Forelimb muscle (tissue), 1 donor: ENCODE results near the gene SOD1. TPM values are rescaled to one million over a fixed set of nuclear protein-coding genes. Genes with fewer than 3 reads are reported as not detected.

Experiments
- DNase-seq: peaks from one replicate; pipeline ENCODE4 v3.0.0-alpha.2; 2013; ENCODE audit warnings: low read depth
- polyA plus RNA-seq: library from polyadenylated mRNA; unstranded; fragments of 120-200 nt; gene quantifications from one replicate; pipeline ENCODE4 v1.2.1, GENCODE V29; 2013; ENCODE audit not compliant: insufficient read length

SOD1 gene
- polyA plus RNA-seq, 1 donor: 119 TPM

DNA sequence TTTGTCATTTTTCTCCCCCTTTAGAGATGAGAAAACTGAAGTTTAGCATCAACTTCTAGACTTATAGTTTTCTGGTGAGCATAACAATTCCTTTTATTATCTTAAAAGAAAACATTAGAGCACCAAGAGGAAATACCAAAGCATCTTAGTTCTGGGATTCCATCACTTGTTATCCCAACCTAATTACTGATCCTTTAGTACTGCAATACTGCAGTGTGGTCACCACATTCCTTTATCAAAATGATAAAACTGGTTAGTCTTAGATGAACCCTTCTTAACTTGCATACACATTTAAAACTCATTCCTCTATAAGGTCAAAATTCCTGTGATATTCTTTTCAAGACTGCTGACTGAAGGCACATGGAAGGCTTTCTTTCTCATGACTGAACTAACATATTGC, 23.1 kb downstream of the SOD1 start:
- DNase-seq: no peak

DNA sequence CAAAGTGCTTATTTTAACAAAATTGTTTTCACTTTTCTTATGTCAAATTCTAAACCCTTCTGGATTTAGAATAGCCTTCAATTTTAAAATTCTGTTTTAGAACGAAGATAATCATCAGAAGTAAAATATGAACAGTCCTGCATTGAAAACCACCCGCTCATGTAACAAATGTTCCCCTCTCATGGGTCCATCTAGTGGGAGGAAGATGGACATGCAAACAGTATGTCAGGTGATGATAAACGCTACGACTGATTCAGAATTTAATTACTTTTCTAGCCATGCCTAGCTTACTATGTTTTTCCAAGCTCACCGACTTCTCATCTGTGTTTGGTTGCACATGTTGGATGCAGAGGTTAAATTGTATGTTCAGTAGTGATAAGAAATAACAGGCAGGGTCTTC, 23.5 kb downstream of the SOD1 start:
- DNase-seq: no peak

DNA sequence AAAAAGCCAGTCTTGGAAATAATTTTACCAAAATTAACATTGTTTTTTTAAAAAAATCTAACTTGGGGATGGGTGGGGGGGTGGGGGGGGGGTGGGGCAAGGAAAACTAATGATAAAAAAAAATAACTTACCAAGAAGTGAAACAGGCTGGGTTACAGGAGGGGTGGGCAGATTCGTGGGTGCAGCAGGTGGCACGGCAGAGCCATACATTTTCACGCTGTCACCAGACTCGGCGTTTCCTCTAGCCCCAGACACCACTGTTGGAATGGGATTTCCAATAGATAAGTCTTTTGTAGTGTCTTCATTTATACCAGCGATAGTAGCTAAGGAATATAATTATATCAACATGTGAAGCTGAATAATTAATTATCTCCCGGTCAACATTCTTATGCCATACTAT, 25.4 kb downstream of the SOD1 start:
- no peak for DNase-seq

DNA sequence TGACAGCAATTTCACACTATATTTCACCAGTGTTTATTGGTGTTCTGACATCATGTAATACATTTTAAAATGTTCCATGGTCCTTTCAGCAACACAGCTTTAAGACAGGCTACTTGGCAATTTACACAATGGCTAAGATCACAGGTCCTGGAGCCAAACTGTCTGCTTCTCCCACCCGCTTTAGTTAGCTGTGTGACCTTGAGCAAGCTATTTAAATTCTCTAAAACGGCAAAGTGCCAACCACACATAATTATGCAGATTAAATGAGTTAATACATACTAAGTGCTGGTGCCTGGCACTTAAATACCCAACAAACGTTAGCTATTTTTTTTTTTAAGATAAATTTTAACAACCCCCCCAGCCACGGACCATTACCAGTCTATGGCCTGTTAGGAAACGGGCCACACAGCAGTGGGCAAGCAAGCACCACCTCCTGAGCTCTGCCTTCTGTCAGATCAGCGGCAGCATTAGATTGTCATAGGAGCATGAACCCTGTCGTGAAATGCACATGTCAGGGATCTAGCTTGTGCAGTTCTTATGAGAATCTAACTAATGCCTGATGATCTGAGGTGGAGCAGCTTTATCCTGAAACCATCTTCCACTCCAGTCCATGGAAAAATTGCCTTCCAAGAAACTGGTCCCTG, 26.9 kb downstream of the SOD1 start:
- no peak for DNase-seq

DNA sequence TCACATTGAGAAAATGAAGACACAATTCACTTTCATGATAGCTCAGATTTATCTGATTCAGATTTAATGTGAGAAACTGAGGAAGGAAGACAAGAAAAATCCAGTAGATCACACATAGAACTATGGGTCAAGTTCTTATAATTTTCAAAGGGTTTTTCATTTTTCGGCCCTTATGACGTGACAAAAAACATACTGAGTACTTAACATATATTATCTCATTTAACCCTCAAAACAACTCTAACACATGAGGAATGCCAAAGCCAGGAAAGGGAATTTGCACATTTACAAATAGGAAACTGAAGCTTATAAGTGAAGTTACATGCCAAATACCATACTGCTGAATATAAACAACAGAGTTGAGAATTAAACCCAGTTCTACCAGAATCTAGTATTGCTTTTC, 27.6 kb downstream of the SOD1 start:
- DNase-seq: no peak

DNA sequence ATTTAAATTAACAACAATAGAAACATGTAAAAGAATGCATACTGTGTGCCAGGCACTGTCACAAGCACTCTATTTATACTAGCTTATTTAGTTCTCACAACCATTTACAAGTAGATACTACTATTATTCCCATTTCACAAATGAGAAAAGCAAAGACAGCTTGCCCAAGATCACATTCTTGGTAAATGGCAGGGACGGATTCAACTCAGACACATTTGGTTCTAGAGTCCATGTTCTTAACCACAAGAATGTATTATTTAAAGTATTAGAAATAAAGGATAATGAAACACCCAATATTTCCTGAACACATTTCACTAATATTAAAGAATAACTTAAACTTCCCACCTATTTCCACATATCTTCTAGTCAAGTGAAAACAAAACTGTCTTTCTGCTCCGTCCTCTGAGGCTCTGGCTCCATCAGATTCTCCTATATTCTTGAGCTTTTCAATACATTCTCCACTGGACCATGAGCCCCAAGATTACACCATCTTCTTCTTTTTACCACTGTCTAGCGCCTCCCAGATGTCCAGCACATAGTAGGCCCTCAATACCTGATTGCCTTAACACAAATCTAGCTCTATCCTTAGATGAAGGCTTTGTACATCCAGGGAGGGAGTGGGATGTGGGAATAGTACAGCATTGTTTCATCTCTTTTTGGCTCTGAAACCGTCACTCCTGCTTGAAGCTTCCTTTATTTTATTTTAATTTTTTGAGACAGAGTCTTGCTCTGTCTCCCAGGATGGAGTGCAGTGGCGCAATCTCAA, 29.3 kb downstream of the SOD1 start:
- DNase-seq: no peak

DNA sequence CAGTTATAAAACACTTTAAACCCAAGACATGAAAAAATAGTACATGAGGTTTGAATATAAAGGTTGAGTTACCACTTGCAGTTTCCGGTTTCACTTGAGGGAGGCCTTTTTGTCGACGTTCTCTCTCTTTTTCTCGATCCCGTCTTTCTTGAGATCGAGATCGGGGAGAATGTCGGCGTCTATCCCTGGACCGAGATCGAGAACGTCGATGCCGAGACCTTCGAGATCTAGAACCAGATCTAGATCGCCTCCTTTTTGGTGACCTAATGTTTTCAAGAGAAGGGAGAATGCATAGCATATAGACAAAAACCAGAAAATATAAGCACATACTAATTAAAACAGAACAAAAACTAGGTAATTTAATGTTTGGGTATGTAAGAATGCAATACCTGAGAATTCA, 33.7 kb downstream of the SOD1 start:
- DNase-seq: no peak

DNA sequence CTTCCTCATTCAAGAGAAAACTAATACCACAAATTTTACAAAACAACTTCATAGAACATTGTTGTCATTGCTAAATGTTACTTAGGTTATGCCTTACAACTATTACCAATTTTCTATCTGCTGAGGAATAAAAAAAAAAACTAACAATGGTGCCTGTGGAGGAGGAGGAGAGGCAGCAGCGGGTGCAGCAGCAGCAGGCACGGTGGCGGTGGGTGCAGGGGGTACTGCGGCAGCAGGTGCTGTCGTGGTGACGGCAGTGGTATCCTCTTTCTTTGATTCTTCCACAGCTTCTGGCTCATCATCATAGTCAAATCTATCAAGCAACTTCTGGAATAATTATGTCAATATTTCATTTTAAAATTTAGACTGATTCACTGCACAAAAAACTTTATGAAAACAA, 36.9 kb downstream of the SOD1 start:
- no peak for DNase-seq

DNA sequence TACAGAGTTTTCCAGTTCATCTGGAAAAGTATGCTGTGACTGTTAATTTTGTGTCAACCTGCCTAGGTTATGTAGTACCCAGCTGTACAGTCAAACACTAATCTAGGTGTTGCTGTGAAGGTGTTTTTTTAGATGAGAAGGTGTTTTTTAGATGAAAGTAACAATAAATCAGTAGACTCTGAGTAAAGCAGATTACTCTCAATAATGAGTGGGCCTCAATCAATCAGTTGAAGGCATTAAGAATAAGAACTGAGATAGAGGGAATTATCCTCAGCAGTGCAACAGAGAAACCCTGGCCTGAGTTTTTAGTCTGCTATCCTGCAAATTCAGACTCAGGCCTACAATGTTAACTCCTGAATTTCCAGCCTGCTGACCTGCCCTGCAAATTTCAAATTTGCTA, 39.0 kb downstream of the SOD1 start:
- DNase-seq: no peak

DNA sequence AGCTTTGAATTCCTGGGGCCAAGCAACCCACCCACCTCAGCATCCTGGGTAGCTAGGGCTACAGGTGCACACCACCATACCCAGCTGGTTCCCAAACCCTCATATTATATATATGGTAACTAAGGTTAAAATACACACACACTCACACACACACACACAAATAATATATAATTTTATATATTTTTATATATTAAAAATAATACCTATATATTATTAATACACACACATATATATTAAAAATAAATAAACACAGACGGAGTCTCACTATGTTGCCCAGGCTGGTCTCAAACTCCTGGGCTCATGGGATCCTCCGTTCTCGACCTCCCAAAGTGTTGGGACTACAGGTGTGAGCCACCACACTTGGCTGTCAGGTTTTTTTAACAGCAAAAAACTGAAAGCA, 40.5 kb downstream of the SOD1 start:
- DNase-seq: no peak

DNA sequence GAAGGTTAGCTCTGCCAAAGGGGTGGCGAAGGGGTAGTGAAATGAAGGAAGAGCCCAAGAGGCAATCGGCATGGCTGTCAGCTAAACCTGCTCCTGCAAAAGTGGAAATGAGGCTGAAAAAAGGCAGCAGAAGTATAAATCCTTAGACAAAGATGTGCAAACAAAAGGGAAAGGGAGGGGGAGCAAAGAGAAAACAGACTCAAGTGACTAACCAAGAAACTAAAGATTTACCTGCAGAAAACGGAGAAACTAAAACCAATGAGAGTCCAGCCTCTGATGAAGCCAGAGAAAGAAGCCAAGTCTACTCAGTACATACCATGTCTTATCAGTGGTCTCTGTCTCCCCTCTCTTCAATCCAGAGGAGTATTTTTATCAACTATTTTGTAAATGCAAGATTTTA, 47.1 kb downstream of the SOD1 start:
- no peak for DNase-seq

DNA sequence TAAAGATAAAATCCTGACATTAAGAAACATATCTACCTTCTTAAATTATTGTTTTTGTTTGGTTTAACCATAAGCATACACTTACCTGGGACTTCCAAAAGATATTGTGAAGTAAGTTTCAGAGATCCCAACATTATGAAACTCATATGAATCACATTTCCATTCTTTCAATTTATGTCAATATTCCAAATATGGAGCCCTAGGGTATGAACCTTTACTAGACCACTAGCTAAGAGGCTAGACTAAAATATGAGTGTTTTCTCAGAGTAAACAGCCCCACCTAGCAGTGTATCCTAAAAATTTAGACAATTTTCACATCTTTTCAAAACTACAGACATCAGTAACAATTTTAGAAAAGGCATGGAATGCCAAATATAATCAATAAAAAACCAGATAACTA, 48.0 kb downstream of the SOD1 start:
- no peak for DNase-seq

DNA sequence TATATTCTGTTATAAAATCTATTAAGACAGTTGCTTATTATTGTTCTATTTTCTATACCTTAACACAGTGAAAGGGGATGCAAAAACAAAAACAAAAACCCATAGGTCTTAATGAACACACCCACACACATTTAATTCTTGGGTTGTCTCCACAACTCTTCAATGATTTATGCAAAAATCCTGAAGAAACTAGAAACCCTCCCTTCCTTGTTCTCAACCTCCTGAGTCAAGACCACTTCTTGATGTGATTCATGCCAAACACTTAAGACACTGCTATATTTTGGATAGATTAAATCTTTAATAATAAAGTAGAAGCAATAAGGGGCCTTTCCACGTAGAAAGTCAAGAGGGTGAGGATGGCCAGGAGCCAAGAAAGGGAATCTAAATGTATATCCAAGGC, 49.0 kb downstream of the SOD1 start:
- no peak for DNase-seq

DNA sequence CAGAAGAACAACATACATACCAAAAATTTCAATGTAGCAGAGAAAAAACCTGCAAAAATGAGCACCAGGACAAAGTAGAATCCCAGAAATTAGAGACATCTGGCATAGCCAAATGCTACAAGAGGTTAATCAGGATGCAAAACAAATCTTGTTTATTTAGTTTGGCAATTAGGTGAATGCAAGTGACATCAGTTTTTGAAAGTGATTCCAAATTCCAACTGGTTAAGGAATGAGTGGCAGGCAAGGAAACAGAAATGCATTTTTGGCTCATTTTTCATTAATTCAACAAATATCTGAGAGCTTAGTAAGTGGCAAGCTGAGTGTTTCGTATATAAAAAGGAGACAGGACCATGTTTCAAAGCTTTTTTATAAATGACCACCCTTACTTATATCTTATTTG, 51.1 kb downstream of the SOD1 start:
- no peak for DNase-seq

DNA sequence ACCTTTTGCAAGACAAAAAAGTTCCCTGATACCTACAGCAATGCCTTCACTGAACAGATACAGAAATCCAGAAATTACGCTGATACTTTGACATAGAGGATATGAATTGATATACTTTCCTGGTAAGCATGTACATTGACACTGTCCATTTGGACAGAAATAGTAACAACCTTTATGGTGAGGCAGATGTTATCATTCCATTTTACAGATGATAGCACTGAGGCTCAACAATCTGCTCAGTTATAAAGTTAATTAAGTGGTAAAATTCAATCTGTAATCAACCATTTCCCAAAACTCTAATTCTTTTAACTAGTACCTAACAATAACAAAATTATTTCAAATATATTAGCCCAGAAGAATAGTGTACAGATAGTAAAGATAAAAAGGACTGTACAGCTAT, 51.8 kb downstream of the SOD1 start:
- no peak for DNase-seq

DNA sequence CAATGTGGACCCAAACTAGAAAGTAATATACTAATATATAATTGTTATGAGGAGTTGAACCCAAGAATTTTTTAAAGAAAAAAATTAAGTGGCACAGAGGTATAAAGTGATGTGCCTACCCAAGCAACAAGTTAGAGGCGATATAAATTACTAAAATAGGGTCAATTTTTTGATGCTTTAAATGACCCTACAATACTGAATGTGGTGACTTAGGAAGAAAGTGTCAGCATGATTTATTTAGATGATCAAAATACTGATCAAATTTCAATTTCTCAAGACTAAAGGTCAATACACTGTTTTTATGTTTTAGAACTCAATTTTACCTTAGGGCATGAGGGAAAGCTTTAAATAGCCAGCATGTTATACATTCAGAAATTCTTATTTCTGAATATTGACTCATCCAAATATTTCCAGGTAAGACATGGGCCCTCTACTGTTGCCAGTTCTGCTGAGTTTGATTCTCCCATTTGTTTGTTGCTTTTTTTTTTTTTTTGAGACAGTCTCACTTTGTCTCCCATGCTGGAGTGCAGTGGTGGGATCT, 52.3 kb downstream of the SOD1 start:
- DNase-seq: no peak

DNA sequence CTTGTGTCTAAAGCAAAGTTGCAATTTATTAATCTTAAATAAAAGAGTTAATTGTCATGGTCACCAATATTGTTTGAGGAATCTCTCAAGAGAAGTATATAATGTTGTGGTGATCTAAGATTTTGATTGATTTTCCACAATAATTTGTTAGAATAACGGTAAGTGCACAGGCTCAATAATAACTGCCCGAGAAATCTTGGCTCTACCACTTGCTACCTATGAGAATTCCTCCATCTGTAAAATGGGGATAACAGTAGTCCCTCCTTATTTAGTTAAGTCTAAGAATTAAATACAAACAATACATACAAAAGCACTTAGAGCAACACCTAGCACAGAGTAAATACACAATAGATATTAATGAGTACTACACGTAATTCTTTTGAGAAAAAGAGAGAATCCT, 53.6 kb downstream of the SOD1 start:
- DNase-seq: no peak

DNA sequence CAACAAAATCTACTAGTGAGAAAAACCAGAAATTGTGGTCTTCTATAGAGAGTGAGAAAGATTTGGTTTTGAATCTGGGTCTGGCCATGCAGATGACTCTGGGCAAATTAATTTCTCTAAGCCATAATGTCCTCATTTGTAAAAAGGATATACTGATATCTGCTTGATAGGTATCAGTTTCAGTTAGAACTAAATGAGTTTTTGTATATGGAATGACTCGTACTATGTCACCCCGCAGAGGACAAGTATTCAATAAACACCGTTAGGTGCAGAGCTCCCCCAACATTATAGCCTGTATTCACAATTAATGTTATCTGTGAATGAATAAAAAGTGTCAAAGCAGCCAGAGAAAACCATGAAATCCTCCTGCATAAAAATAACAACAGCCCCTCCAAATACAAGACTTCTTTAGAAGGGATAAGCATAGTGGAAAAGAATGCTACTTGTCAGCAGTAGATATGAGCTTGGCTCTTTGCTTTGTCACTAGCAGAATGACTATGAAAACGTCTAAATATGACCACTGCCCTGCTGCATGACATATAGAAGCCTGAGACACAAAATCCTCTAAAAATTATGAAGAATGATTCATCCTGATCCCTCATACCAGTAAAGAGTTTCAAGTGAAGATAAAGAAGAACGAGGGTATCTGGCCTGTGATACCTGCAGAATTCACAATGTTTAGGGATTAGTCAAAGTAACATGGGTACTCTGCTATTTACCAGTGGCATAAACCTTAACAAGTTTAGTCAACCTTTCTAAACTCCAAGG, 54.7 kb downstream of the SOD1 start:
- DNase-seq: no peak

DNA sequence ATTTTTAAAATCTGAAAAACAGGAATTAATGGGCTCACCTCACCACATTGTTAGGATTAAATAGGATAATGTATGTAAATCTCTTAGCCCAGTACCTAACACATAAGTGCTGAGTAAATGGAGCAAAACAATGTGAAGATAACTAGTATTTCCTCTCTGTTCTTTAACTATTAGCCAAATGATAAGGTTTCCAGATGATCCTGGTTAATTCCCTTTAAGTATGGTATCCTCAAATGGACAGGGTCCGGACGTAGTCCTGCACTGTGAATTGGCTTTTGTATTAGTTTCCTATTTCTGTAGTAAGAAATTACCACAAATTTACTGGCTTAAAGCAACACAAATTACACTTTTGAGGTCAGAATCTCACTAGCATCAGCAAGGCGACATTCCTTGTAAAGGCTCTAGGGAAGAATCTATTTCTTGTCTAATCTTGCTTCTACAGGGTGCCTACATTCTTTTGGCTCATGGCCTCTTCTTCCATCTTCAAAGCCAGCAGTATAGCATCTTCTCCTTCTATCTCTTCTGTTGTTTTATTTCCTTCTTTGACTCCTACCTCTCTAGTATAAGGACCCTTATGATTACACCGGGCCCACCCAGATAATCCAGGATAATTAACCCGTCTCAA, 55.4 kb downstream of the SOD1 start:
- no peak for DNase-seq

DNA sequence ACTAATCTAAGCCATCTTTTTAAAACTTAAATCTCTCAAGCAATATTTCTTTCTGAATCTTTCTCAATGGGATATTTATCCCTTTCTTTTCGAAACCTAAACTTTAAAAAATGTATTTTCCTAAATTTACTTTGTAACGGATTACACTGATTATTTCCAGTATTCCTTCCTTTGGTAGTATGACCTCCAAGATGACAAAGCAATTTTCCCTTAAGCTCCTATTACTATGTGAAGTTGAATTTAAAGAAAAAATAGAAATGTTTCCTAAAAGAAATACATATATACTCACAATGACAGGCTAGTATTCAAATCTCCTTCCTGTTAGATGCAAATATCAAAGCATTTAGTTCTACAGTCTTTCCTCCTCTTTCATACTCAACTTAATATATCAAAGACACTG, 56.6 kb downstream of the SOD1 start:
- no peak for DNase-seq
